ENCODE results near the gene GRIK2.

- TF ChIP-seq CTCF (IDR thresholded peaks at IDR 0.05) (no peak), POLR2AphosphoS5 (IDR thresholded peaks at IDR 0.05; ENCODE audit: low read depth, low read length) (no peak)
Measured at GRCh38 chr6:101462576-101462975, 69.1 kb downstream of the GRIK2 start.
